ENCODE results near the gene TERT. TPM values are rescaled to one million over a fixed set of nuclear protein-coding genes. Genes with fewer than 3 reads are reported as not detected.

The TERT gene
- total and polyA plus RNA-seq, 5 donors from 2014 or later: 0.22 TPM; not detected in 4

GRCh38 chr5:1208221-1208742 lies 86.6 kb downstream of the TERT start:
- H3K36me3 ChIP-seq (ENCODE audit: control insufficient read depth, insufficient read depth, low read length): no peaks in the 10 kb centered on the region
- Mint-ChIP-seq H3K9me3 (peaks cover 0 to 2% (median 0%) of the 10 kb centered on the region in 7 donors), H3K36me3 (no peaks in the 10 kb centered on the region), H3K27me3 (peaks cover 4% of the 10 kb centered on the region), H3K27ac (peak overlapping the region in 1 of 3 donors; percentile 21), H3K4me1 (no peaks in the 10 kb centered on the region), H3K4me3 (no peak overlapping the region)
- H3K27me3 ChIP-seq (ENCODE audit: control insufficient read depth, insufficient read depth, low read length): no peaks in the 10 kb centered on the region
- H3K9me3 ChIP-seq (ENCODE audit: control insufficient read depth in 2 of 2, low read length in 2 of 2): no peaks in the 10 kb centered on the region
- no peaks in the 10 kb centered on the region for H3K4me1 ChIP-seq (ENCODE audit: control insufficient read depth, insufficient read depth, low read length, poor library complexity, severe bottlenecking)
- H3K27ac ChIP-seq (ENCODE audit: insufficient read depth, low read length, poor library complexity, severe bottlenecking): no peak overlapping the region
- no peak for ATAC-seq (ENCODE audit: low read depth in 2 of 2)
- no peak overlapping the region for H3K4me3 ChIP-seq (ENCODE audit: low read depth, low read length)
- no peak for DNase-seq

- H3K9me3 ChIP-seq (ENCODE audit: control insufficient read depth in 2 of 2, low read length in 2 of 2): no peaks in the 10 kb centered on the region
- ATAC-seq (ENCODE audit: low read depth in 2 of 2) (no peak), DNase-seq (no peak)
- H3K27ac ChIP-seq (ENCODE audit: insufficient read depth, low read length, poor library complexity, severe bottlenecking): no peak overlapping the region
- no peaks in the 10 kb centered on the region for H3K4me1 ChIP-seq (ENCODE audit: control insufficient read depth, insufficient read depth, low read length, poor library complexity, severe bottlenecking)
- H3K36me3 ChIP-seq (ENCODE audit: control insufficient read depth, insufficient read depth, low read length): no peaks in the 10 kb centered on the region
- H3K9me3 Mint-ChIP-seq: peaks cover 0 to 2% (median 0%) of the 10 kb centered on the region in 7 donors
- no peaks in the 10 kb centered on the region for H3K36me3 Mint-ChIP-seq
- no peaks in the 10 kb centered on the region for H3K27me3 ChIP-seq (ENCODE audit: control insufficient read depth, insufficient read depth, low read length)
- H3K27ac Mint-ChIP-seq: peak overlapping the region in 1 of 3 donors; percentile 21
- H3K27me3 Mint-ChIP-seq: peaks cover 4% of the 10 kb centered on the region
- H3K4me3 Mint-ChIP-seq: no peak overlapping the region
- no peaks in the 10 kb centered on the region for H3K4me1 Mint-ChIP-seq
- no peak overlapping the region for H3K4me3 ChIP-seq (ENCODE audit: low read depth, low read length)
These were observed 87.3 kb downstream of the TERT start for GRCh38 chr5:1207555-1207954.

- Mint-ChIP-seq H3K27ac (peak overlapping the region in 1 of 3 donors; percentile 43), H3K27me3 (peaks cover 4% of the 10 kb centered on the region), H3K36me3 (no peaks in the 10 kb centered on the region), H3K4me3 (no peak overlapping the region), H3K9me3 (peaks cover 0 to 2% (median 0%) of the 10 kb centered on the region in 7 donors), H3K4me1 (no peaks in the 10 kb centered on the region)
- Histone ChIP-seq H3K4me3 (ENCODE audit: low read depth, low read length) (no peak overlapping the region), H3K27ac (ENCODE audit: insufficient read depth, low read length, poor library complexity, severe bottlenecking) (no peak overlapping the region), H3K27me3 (ENCODE audit: control insufficient read depth, insufficient read depth, low read length) (no peaks in the 10 kb centered on the region), H3K36me3 (ENCODE audit: control insufficient read depth, insufficient read depth, low read length) (no peaks in the 10 kb centered on the region), H3K4me1 (ENCODE audit: control insufficient read depth, insufficient read depth, low read length, poor library complexity, severe bottlenecking) (no peaks in the 10 kb centered on the region), H3K9me3 (ENCODE audit: control insufficient read depth in 2 of 2, low read length in 2 of 2) (no peaks in the 10 kb centered on the region)
- ATAC-seq (ENCODE audit: low read depth in 2 of 2) (no peak), DNase-seq (no peak)
These were observed 88.1 kb downstream of the TERT start for GRCh38 chr5:1206521-1207412.

- Mint-ChIP-seq H3K27me3 (peaks cover 4% of the 10 kb centered on the region), H3K27ac (no peak overlapping the region), H3K4me3 (no peak overlapping the region), H3K36me3 (no peaks in the 10 kb centered on the region), H3K4me1 (no peaks in the 10 kb centered on the region), H3K9me3 (no peaks in the 10 kb centered on the region)
- H3K4me3 ChIP-seq (ENCODE audit: low read depth, low read length): no peak overlapping the region
- no peak for ATAC-seq (ENCODE audit: low read depth in 2 of 2)
- H3K9me3 ChIP-seq (ENCODE audit: control insufficient read depth in 2 of 2, low read length in 2 of 2): no peaks in the 10 kb centered on the region
- DNase-seq: no peak
- H3K27me3 ChIP-seq (ENCODE audit: control insufficient read depth, insufficient read depth, low read length): no peaks in the 10 kb centered on the region
- H3K36me3 ChIP-seq (ENCODE audit: control insufficient read depth, insufficient read depth, low read length): no peaks in the 10 kb centered on the region
- no peak overlapping the region for H3K27ac ChIP-seq (ENCODE audit: insufficient read depth, low read length, poor library complexity, severe bottlenecking)
- H3K4me1 ChIP-seq (ENCODE audit: control insufficient read depth, insufficient read depth, low read length, poor library complexity, severe bottlenecking): no peaks in the 10 kb centered on the region
These were observed 89.3 kb downstream of the TERT start for GRCh38 chr5:1205255-1206180.

GRCh38 chr5:1204693-1205242 lies 90.1 kb downstream of the TERT start:
- no peak for DNase-seq
- Mint-ChIP-seq H3K4me3 (no peak overlapping the region), H3K4me1 (no peaks in the 10 kb centered on the region), H3K36me3 (no peaks in the 10 kb centered on the region), H3K27me3 (peaks cover 4% of the 10 kb centered on the region), H3K27ac (no peak overlapping the region), H3K9me3 (no peaks in the 10 kb centered on the region)
- H3K4me1 ChIP-seq (ENCODE audit: control insufficient read depth, insufficient read depth, low read length, poor library complexity, severe bottlenecking): no peaks in the 10 kb centered on the region
- H3K9me3 ChIP-seq (ENCODE audit: control insufficient read depth in 2 of 2, low read length in 2 of 2): no peaks in the 10 kb centered on the region
- no peak overlapping the region for H3K27ac ChIP-seq (ENCODE audit: insufficient read depth, low read length, poor library complexity, severe bottlenecking)
- no peak for ATAC-seq (ENCODE audit: low read depth in 2 of 2)
- H3K4me3 ChIP-seq (ENCODE audit: low read depth, low read length): no peak overlapping the region
- H3K36me3 ChIP-seq (ENCODE audit: control insufficient read depth, insufficient read depth, low read length): no peaks in the 10 kb centered on the region
- no peaks in the 10 kb centered on the region for H3K27me3 ChIP-seq (ENCODE audit: control insufficient read depth, insufficient read depth, low read length)

- no peak overlapping the region for H3K4me3 Mint-ChIP-seq
These were observed 90.7 kb downstream of the TERT start for GRCh38 chr5:1203968-1204692.

More at GRCh38 chr5:1203968-1204692, 90.7 kb downstream of the TERT start:
- Mint-ChIP-seq H3K4me1 (no peaks in the 10 kb centered on the region), H3K27ac (no peak overlapping the region), H3K36me3 (no peaks in the 10 kb centered on the region), H3K27me3 (peaks cover 4% of the 10 kb centered on the region), H3K9me3 (no peaks in the 10 kb centered on the region)
- no peaks in the 10 kb centered on the region for H3K9me3 ChIP-seq (ENCODE audit: control insufficient read depth in 2 of 2, low read length in 2 of 2)
- ATAC-seq (ENCODE audit: low read depth in 2 of 2) (no peak), DNase-seq (no peak)
- no peaks in the 10 kb centered on the region for H3K36me3 ChIP-seq (ENCODE audit: control insufficient read depth, insufficient read depth, low read length)
- H3K4me1 ChIP-seq (ENCODE audit: control insufficient read depth, insufficient read depth, low read length, poor library complexity, severe bottlenecking): no peaks in the 10 kb centered on the region
- no peak overlapping the region for H3K27ac ChIP-seq (ENCODE audit: insufficient read depth, low read length, poor library complexity, severe bottlenecking)
- no peak overlapping the region for H3K4me3 ChIP-seq (ENCODE audit: low read depth, low read length)
- no peaks in the 10 kb centered on the region for H3K27me3 ChIP-seq (ENCODE audit: control insufficient read depth, insufficient read depth, low read length)

Measured in CD4-positive, CD25-positive, alpha-beta regulatory T cell (primary cell).